HG02610 (cell line): ENCODE results near the gene ATL3.
"Not testable (repeated sequence)": the region's sequence is repeated elsewhere in the genome, so short reads cannot be mapped to it uniquely, and the experiment has no call there.

ENCODE experiments used
- ATAC-seq: cut with Tn5 transposase; IDR thresholded peaks from one replicate; pipeline ENCODE4 v1.9.1; 2021; ENCODE audit warnings: mild to moderate bottlenecking, moderate library complexity; ENCODE audit not compliant: unreplicated experiment

The ATL3 gene

GRCh38 chr11:63671322-63672155, at the start of gene ATL3:
TSS of gene ATL3 (minus strand) at chr11:63671376. CDS start at chr11:63671335, 41 bp downstream.
- peak; percentile 89 for ATAC-seq

GRCh38 chr11:63720611-63721010, 49.4 kb upstream of the ATL3 start:
- no peak for ATAC-seq

- ATAC-seq = no peak
Observed at GRCh38 chr11:63719987-63720386, 48.8 kb upstream of the ATL3 start.

- ATAC-seq = no peak
Observed at GRCh38 chr11:63719001-63719400, 47.8 kb upstream of the ATL3 start.

- no peak for ATAC-seq
Observed at GRCh38 chr11:63716046-63716445, 44.9 kb upstream of the ATL3 start.

- no peak for ATAC-seq
Observed at GRCh38 chr11:63713766-63714165, 42.6 kb upstream of the ATL3 start.

- no peak for ATAC-seq
Observed at GRCh38 chr11:63711838-63712237, 40.7 kb upstream of the ATL3 start.

- ATAC-seq = no peak
Observed at GRCh38 chr11:63710476-63711217, 39.5 kb upstream of the ATL3 start.

- ATAC-seq = no peak
Observed at GRCh38 chr11:63709336-63709884, 38.2 kb upstream of the ATL3 start.

GRCh38 chr11:63708764-63709163, 37.6 kb upstream of the ATL3 start:
- no peak for ATAC-seq

- ATAC-seq = no peak
Observed at GRCh38 chr11:63705526-63705925, 34.4 kb upstream of the ATL3 start.

- ATAC-seq = no peak
Observed at GRCh38 chr11:63699896-63700295, 28.7 kb upstream of the ATL3 start.

GRCh38 chr11:63698976-63699733, 28.0 kb upstream of the ATL3 start:
- ATAC-seq = no peak

- ATAC-seq = no peak
Observed at GRCh38 chr11:63694596-63694995, 23.4 kb upstream of the ATL3 start.

GRCh38 chr11:63687845-63688244, 16.7 kb upstream of the ATL3 start:
- no peak for ATAC-seq

GRCh38 chr11:63686926-63687325, 15.8 kb upstream of the ATL3 start:
- ATAC-seq = no peak

- not testable (repeated sequence) for ATAC-seq
Observed at GRCh38 chr11:63685158-63685721, 14.1 kb upstream of the ATL3 start.

- no peak for ATAC-seq
Observed at GRCh38 chr11:63683133-63683991, 12.2 kb upstream of the ATL3 start.

- no peak for ATAC-seq
Observed at GRCh38 chr11:63682066-63683021, 11.2 kb upstream of the ATL3 start.
